Measurements from ENCODE around the gene S100A13.
"Not testable (repeated sequence)": the region's sequence is repeated elsewhere in the genome, so short reads cannot be mapped to it uniquely, and the experiment has no call there.

Gene S100A13

GRCh38 chr1:153599847-153600246 lies 27.5 kb downstream of the S100A13 start:
- no peak for DNase-seq

- peak; percentile 16 for DNase-seq
Measured at GRCh38 chr1:153598309-153599172, 28.8 kb downstream of the S100A13 start.

GRCh38 chr1:153597206-153597605 lies 30.1 kb downstream of the S100A13 start:
- peak; percentile 21 for DNase-seq

DNA sequence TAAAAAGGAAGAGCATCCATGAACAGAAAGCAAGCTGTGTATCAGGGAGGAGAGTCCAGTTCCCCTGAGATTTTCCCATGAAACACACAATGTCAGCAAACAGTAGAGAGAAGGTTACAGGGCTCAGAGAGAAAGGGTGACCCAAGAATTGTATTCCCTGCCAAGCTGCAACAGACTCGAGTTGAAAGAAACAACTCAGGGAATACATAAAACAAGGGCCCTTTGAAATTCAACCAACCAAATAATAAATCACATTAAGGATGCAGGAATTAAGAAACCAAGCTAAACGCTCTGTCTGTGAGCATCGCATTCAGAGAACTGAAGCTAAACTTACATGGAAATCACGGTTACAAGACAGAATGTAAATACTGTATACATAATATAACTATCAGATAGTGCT lies 34.6 kb downstream of the S100A13 start:
- DNase-seq, result no peak

DNA sequence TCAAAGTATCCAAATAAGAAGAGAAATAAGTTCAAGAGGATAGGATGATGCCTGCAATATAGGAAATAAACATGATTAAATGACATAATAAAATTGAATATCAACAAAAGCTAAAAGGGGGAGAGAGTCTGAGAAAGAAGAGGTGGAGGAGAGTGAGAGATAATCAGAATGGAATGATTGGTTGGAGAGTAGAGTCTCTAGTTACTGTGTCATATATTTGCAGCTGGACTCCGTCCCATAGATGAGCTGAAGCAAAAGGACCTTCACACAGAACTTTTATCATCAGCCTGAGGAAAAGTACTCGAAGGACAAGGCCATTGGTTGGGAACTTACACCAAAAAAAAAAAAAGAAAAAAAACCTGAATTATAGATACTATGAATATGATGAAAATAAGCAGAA lies 38.8 kb downstream of the S100A13 start:
- no peak for DNase-seq

- DNase-seq, result not testable (repeated sequence)
Measured at GRCh38 chr1:153588033-153588432, 39.3 kb downstream of the S100A13 start.

DNA sequence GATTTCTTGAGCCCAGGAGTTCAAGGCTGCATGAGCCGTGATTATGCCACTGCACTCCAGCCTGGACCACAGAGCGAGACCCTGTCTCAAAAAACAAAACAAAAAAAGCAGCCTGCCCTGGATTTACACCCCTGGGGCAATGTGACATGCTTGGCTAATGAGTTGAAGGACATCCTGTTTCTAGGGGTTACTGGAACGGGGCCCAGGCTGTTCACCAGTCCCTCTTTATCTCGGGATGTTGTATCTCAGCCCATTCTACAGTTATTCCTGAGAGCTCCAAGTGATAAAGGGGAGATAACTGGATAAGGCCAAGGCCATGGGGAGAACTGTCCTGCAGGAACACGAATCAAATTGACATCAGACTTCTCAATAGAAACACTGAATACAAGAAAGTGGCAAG lies 40.0 kb downstream of the S100A13 start:
- no peak for DNase-seq

GRCh38 chr1:153586347-153586746 lies 41.0 kb downstream of the S100A13 start:
- DNase-seq, result no peak

DNA sequence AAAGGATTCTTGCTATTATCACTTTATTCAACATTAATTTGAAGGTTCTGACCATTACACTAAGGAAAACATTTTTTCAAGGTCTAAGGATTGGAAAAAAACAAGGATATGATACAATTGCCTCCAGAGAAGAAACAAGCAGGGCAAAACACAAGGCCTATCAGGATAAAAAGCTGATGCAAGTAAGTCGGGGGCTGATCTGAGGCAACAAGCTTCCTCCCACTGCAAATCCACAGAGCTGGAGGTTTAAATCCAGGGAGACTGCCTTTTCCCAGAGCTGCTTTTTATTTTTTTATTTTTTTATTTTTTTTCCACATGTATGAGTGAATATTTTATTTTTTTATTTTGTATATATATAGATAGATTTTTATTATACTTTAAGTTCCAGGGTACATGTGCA lies 42.3 kb downstream of the S100A13 start:
- no peak for DNase-seq

- DNase-seq, result no peak
Measured at GRCh38 chr1:153583976-153584375, 43.3 kb downstream of the S100A13 start.

GRCh38 chr1:153583514-153583913 lies 43.8 kb downstream of the S100A13 start:
- DNase-seq, result not testable (repeated sequence)

- DNase-seq, result not testable (repeated sequence)
Measured at GRCh38 chr1:153582836-153583235, 44.5 kb downstream of the S100A13 start.

GRCh38 chr1:153578936-153579335 lies 48.4 kb downstream of the S100A13 start:
- DNase-seq, result no peak

GRCh38 chr1:153578490-153578889 lies 48.8 kb downstream of the S100A13 start:
- no peak for DNase-seq

- DNase-seq, result no peak
Measured at GRCh38 chr1:153577624-153578051, 49.7 kb downstream of the S100A13 start.

GRCh38 chr1:153577138-153577537 lies 50.2 kb downstream of the S100A13 start:
- no peak for DNase-seq

GRCh38 chr1:153575497-153575896 lies 51.8 kb downstream of the S100A13 start:
- not testable (repeated sequence) for DNase-seq

DNA sequence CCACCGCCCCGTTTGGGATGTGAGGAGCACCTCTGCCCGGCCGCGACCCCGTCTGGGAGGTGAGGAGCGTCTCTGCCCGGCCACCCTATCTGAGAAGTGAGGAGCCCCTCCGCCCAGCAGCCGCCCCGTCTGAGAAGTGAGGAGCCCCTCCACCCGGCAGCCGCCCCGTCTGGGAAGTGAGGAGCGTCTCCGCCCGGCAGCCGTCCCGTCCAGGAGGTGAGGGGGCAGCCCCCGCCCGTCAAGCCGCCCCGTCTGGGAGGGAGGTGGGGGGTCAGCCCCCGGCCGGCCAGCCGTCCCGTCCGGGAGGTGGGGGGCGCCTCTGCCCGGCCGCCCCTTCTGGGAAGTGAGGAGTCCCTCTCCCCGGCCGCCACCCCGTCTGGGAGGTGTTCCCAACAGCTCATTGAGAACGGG lies 52.2 kb downstream of the S100A13 start:
- not testable (repeated sequence) for DNase-seq

- no peak for DNase-seq
Measured at GRCh38 chr1:153573351-153573750, 54.0 kb downstream of the S100A13 start.

GRCh38 chr1:153572569-153573015 lies 54.7 kb downstream of the S100A13 start:
- peak; percentile 35 for DNase-seq

DNA sequence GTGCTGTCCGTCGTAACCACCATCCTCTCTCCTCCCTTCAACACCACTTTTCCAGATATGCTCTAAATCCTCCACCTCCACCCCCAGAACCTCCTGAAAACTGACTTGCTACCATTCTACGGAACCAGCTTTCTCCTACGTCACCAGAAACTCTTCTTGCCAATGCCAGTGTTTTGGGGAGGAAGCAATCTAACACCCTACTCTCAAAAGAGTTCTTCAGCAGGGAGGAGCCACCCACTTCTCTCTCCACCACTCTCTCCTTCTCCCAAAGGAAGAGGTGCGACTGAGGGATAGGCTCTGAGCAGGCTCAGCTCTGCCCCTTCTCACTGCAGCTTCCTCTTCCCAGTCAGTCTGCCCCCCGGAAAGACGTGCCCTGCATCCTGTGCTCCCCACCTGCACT lies 55.6 kb downstream of the S100A13 start:
- DNase-seq, result no peak

GRCh38 chr1:153570874-153571273 lies 56.4 kb downstream of the S100A13 start:
- DNase-seq, result no peak

DNA sequence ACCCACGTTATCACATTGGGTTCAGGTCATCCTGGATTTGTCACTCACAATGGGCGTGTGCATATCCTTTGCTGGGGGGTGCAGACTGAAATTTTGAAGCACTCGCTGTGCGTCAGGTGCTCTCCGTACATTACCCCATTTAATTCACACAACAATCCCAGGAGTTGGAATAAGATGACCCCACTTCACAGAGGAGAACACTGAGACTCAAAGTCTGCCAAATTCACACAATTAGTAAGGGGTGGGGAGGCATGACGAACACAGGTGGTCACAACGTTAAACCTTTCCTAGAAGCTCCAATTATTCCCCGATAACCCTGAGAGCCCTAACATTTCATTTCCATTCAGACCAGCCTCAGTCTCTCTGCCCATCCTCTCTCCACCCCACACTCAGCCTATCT lies 57.8 kb downstream of the S100A13 start:
- DNase-seq, result no peak
